K562 (cell line): ENCODE measurements around the gene TNK2. TPM values are rescaled to one million over a fixed set of nuclear protein-coding genes. Genes with fewer than 3 reads are reported as not detected.
A peak's percentile ranks its signal among the peaks of the same experiment; 100 is the strongest.
"Not testable (repeated sequence)": the region's sequence is repeated elsewhere in the genome, so short reads cannot be mapped to it uniquely, and the experiment has no call there.

Experiments
- ATAC-seq: fragments of 200-7000 bp; cut with Tn5 transposase; 3 replicates; pipeline ENCODE4 v1.9.1; 2020; ENCODE audit warnings: moderate library complexity
- BruUV-seq: library from RNA; stranded (reverse); fragments of 400-500 nt; replicated peaks from 2 replicates; lab custom pipeline; 2021; lab: Mats Ljungman, UMichigan
- CTCF ChIA-PET: fragments of 300-600 bp; formaldehyde crosslinking; extraction: SDS; loops from one replicate; lab custom pipeline; 2021; ENCODE audit warnings: low intra/inter-chr PET ratio; lab: Yijun Ruan, JAX
- POLR2A ChIA-PET: fragments of 300-600, 350-650 bp; sonication (Branson Sonifier 250); formaldehyde crosslinking; extraction: SDS; loops from one replicate; lab custom pipeline; 2021; ENCODE audit warnings: antibody characterized with exemption, inconsistent platforms; lab: Yijun Ruan, JAX
- DNase-seq, 4 experiments: peaks; one replicate each; pipeline versions ENCODE4 v3.0.0 to v3.0.0-alpha.2; 2011 to 2018; ENCODE audit warnings: low spot score in 3 of 4, mixed read lengths in 3 of 4; ENCODE audit errors: extremely low read depth in 1 of 4
- FAIRE-seq: peaks from 2 replicates; lab custom pipeline; 2011; peaks lifted over from hg19 to GRCh38; lab: Jason Lieb, UNC
- H2AFZ ChIP-seq: 2 replicates; pipeline ENCODE4 v1.6.0; 2011; ENCODE audit warnings: low read depth, low read length, control low read depth, inconsistent platforms
- H3K27ac ChIP-seq: fragments of 200-600 bp; 3 replicates; pipeline ENCODE4 v1.8.0; 2011; ENCODE audit warnings: low read depth, mild to moderate bottlenecking, control low read depth, inconsistent platforms, low read length, moderate library complexity, mixed read lengths; ENCODE audit errors: extremely low read depth
- H3K27me3 ChIP-seq, 2 experiments: fragments of 300-600 bp in 1 of 2; 2 replicates in 1 of 2; 3 replicates in 1 of 2; pipeline versions ENCODE4 v1.6.0 to v1.8.0; 2011; ENCODE audit warnings: inconsistent platforms in 2 of 2, low read length in 2 of 2, mild to moderate bottlenecking in 1 of 2, mixed read lengths in 1 of 2, moderate library complexity in 1 of 2; ENCODE audit not compliant: control insufficient read depth in 2 of 2, insufficient read depth in 2 of 2
- H3K36me3 ChIP-seq: fragments of 300-600 bp; 3 replicates; pipeline ENCODE4 v1.8.0; 2011; ENCODE audit warnings: mild to moderate bottlenecking, low read length, inconsistent platforms; ENCODE audit not compliant: control insufficient read depth, insufficient read depth
- H3K4me1 ChIP-seq, 2 experiments: fragments of 200-600 bp in 1 of 2; replicated peaks in 1 of 2; 2 replicates in 1 of 2; 3 replicates in 1 of 2; pipeline versions ENCODE4 v1.5.1 to v1.8.0; 2011; ENCODE audit warnings: inconsistent platforms in 2 of 2, low read length in 2 of 2, mild to moderate bottlenecking in 1 of 2, mixed read lengths in 1 of 2, moderate library complexity in 1 of 2; ENCODE audit not compliant: control insufficient read depth in 2 of 2, insufficient read depth in 2 of 2
- H3K4me2 ChIP-seq: 2 replicates; pipeline ENCODE4 v1.6.1; 2011; ENCODE audit warnings: low read length, control low read depth, inconsistent platforms, mixed read lengths; ENCODE audit not compliant: insufficient read depth
- H3K4me3 ChIP-seq: fragments of 200-600 bp; sonication (generic), shearing (Covaris generic); 2 replicates; pipeline ENCODE4 v1.5.1; 2016; ENCODE audit warnings: control low read depth, inconsistent platforms
- H3K79me2 ChIP-seq: fragments of 200-600 bp; 3 replicates; pipeline ENCODE4 v1.8.0; 2011; ENCODE audit warnings: low read length, inconsistent platforms; ENCODE audit not compliant: control insufficient read depth, insufficient read depth
- H3K9ac ChIP-seq, 2 experiments: 2 replicates each; pipeline versions ENCODE4 v1.6.0 to v1.6.1; 2011; ENCODE audit warnings: low read depth in 2 of 2, low read length in 2 of 2, control low read depth in 1 of 2, inconsistent platforms in 1 of 2, mild to moderate bottlenecking in 1 of 2, mixed read lengths in 1 of 2; ENCODE audit not compliant: insufficient read depth in 1 of 2
- H3K9me1 ChIP-seq: one replicate; pipeline ENCODE4 v1.6.0; 2011; ENCODE audit warnings: inconsistent platforms, mild to moderate bottlenecking, low read length, moderate library complexity; ENCODE audit not compliant: control insufficient read depth, insufficient read depth
- H3K9me3 ChIP-seq: replicated peaks from 2 replicates; pipeline ENCODE4 v1.5.1; 2011; ENCODE audit warnings: low read depth, low read length, inconsistent platforms; ENCODE audit not compliant: control insufficient read depth, insufficient read depth
- H4K20me1 ChIP-seq: replicated peaks from 2 replicates; pipeline ENCODE4 v1.6.1; 2011; ENCODE audit warnings: low read length, inconsistent platforms, mixed read lengths; ENCODE audit not compliant: control insufficient read depth, insufficient read depth
- ARID2 ChIP-seq: fragments of 450-650 bp; IDR thresholded peaks from 2 replicates; pipeline ENCODE4 v1.6.1; 2017; ENCODE audit warnings: antibody characterized with exemption, mild to moderate bottlenecking
- BRF1 ChIP-seq: IDR thresholded peaks from 3 replicates; pipeline ENCODE4 v1.6.1; 2011; ENCODE audit warnings: borderline replicate concordance, mild to moderate bottlenecking; ENCODE audit not compliant: insufficient read length; ENCODE audit errors: extremely low read depth
- FOXA3 ChIP-seq, 2 experiments: fragments of 450-650 bp in 1 of 2; sonication (generic) in 1 of 2; formaldehyde crosslinking; IDR thresholded peaks in 1 of 2; conservative IDR thresholded peaks in 1 of 2; 2 replicates each; pipeline versions ENCODE4 v1.4.0 to v1.8.0; 2020 to 2022; ENCODE audit warnings: mild to moderate bottlenecking in 2 of 2, missing genetic modification reagents in 1 of 2
- HSF4 ChIP-seq: fragments of 250-450 bp; sonication (Bioruptor Pico); IDR thresholded peaks from 2 replicates; pipeline ENCODE4 v2.1.2; 2022; ENCODE audit warnings: mild to moderate bottlenecking, moderate library complexity, borderline replicate concordance
- MYNN ChIP-seq, 2 experiments: sonication (generic); formaldehyde crosslinking in 1 of 2; IDR thresholded peaks; 2 replicates each; pipeline versions ENCODE4 v1.5.0 to v1.6.1; 2016 to 2020; ENCODE audit warnings: antibody characterized with exemption in 1 of 2, missing genetic modification reagents in 1 of 2
- NR4A1 ChIP-seq, 2 experiments: fragments of 250-450 bp in 1 of 2; fragments of 450-650 bp in 1 of 2; sonication (Bioruptor Pico) in 1 of 2; IDR thresholded peaks; 2 replicates each; pipeline versions ENCODE4 v1.4.0 to v1.6.1; 2016 to 2020; ENCODE audit warnings: mild to moderate bottlenecking in 2 of 2, missing compliant biosample characterization in 1 of 2, missing genetic modification characterization in 1 of 2, moderate library complexity in 1 of 2
- OTX1 ChIP-seq: fragments of 450-650 bp; formaldehyde crosslinking; IDR thresholded peaks from 2 replicates; pipeline ENCODE4 v1.4.0; 2022; ENCODE audit warnings: mild to moderate bottlenecking
- SMARCA5 ChIP-seq: fragments of 450-650 bp; IDR thresholded peaks from 2 replicates; pipeline ENCODE4 v1.6.1; 2016
- SMC3 ChIP-seq: conservative IDR thresholded peaks from 2 replicates; pipeline ENCODE4 v1.6.1; 2011; ENCODE audit warnings: low read depth, low read length, improper control_type of control experiment; ENCODE audit not compliant: insufficient read depth
- TFAP4 ChIP-seq: sonication (generic); formaldehyde crosslinking; IDR thresholded peaks from 2 replicates; pipeline ENCODE4 v1.8.0; 2022; ENCODE audit warnings: missing genetic modification reagents, mild to moderate bottlenecking, moderate library complexity, borderline replicate concordance
- ZNF232 ChIP-seq: sonication (generic); formaldehyde crosslinking; IDR thresholded peaks from 2 replicates; pipeline ENCODE4 v1.8.0; 2022; ENCODE audit warnings: mild to moderate bottlenecking, missing genetic modification reagents
- ZNF274 ChIP-seq: IDR thresholded peaks from 2 replicates; pipeline ENCODE4 v1.6.1; 2011; ENCODE audit warnings: low read depth, mild to moderate bottlenecking, low read length, moderate library complexity, borderline replicate concordance
- ZNF316 ChIP-seq: fragments of 450-650 bp; IDR thresholded peaks from 2 replicates; pipeline ENCODE4 v1.6.1; 2016
- ZSCAN29 ChIP-seq: fragments of 450-650 bp; IDR thresholded peaks from 2 replicates; pipeline ENCODE4 v1.6.1; 2017
- WGBS: fragments of 100-300 bp; shearing (Covaris generic); methylation state at CpG from one replicate; pipeline ENCODE4 v1.1.6; 2016; ENCODE audit warnings: low coverage, mixed read lengths; ENCODE audit not compliant: insufficient coverage; ENCODE audit errors: missing lambda C conversion rate; 5-methylcytosine and 5-hydroxymethylcytosine counted together
- in situ Hi-C: fragments of 300-500 bp; cut with MboI; formaldehyde crosslinking; loops from 4 replicates; pipeline ENCODE4 v1.15.0; 2018; ENCODE audit warnings: inconsistent platforms, mixed read lengths
- intact Hi-C: fragments of 100-400 bp; cut with micrococcal nuclease; formaldehyde crosslinking; loops from 2 replicates; pipeline ENCODE4 v1.14.2; 2022
- polyA plus RNA-seq, 8 experiments: library from polyadenylated mRNA; depleted of rRNA in 4 of 8; stranded (reverse) in 5 of 8; unstranded in 3 of 8; fragments of >200 nt; fragmentation: Nextera tagmentation in 2 of 8; fragmentation: Illumina TruSeq in 1 of 8; extraction: Ambion mirVana in 2 of 8; extraction: Trizol in 1 of 8; gene quantifications; 2 replicates each; pipeline versions ENCODE4 v1.2.1 to v1.2.3, GENCODE V29; 2011 to 2014; ENCODE audit warnings: inconsistent platforms in 1 of 8, missing spikeins in 1 of 8
- total RNA-seq, 7 experiments: library from RNA; depleted of rRNA in 6 of 7; stranded (reverse); fragments of >200 nt in 6 of 7; fragmentation: Illumina TruSeq in 2 of 7; extraction: Trizol in 2 of 7; gene quantifications; 2 replicates each; pipeline versions ENCODE4 v1.2.1 to v1.2.3, GENCODE V29; 2011 to 2021; ENCODE audit warnings: low replicate concordance in 1 of 7

The TNK2 gene
- total and polyA plus RNA-seq, 9 of the 15 experiments (the other 6 are each of a cell fraction or from before 2014, with no cell fraction given): 0.03 to 33.8 (median 6.5) TPM

GRCh38 chr3:195863121-195864061, 45.0 kb downstream of the TNK2 start (continued):
- TF ChIP-seq TFAP4 (CRISPR knock-in tag) (peak; percentile 77; the same call in 1 of the 2 replicates), OTX1 (no peak), SMARCA5 (no peak), ZSCAN29 (no peak), MYNN (IDR thresholded peaks at IDR 0.05) (no peak; the same call in 1 of the 2 replicates), MYNN (CRISPR knock-in tag; IDR thresholded peaks at IDR 0.05) (no peak), HSF4 (no peak), ZNF232 (no peak), FOXA3 (CRISPR knock-in tag; conservative IDR thresholded peaks at IDR 0.05 in 1 of 2, IDR thresholded peaks at IDR 0.05 in 1 of 2) (no peak), SMC3 (peak; percentile 97), BRF1 (no peak), NR4A1 (CRISPR knock-in tag; IDR thresholded peaks at IDR 0.05) (no peak), NR4A1 (tag; IDR thresholded peaks at IDR 0.05) (no peak), ARID2 (peak; percentile 92), ZNF316 (no peak), ZNF274 (no peak)

GRCh38 chr3:195862318-195862717, 46.0 kb downstream of the TNK2 start:
- H3K9me1 ChIP-seq, H2AFZ ChIP-seq, H3K79me2 ChIP-seq, H3K36me3 ChIP-seq, BruUV-seq, H3K9me3 ChIP-seq, H4K20me1 ChIP-seq, H3K4me2 ChIP-seq, H3K27ac ChIP-seq, DNase-seq, H3K4me3 ChIP-seq, H3K9ac ChIP-seq, in situ Hi-C loops, H3K27me3 ChIP-seq, ATAC-seq, FAIRE-seq: not testable (repeated sequence)
- POLR2A ChIA-PET: interaction anchor here (1.0 kb wide), 1 partner anchor 38 kb away, joined by 3 read pairs; no protein-coding TSS in a partner anchor
- H3K4me1 ChIP-seq: peaks cover 7 to 31% of the 10 kb centered on the region in 2 experiments; a peak in 3 of 5 replicates
- WGBS: 94% methylated on average over 12 of the region's 12 CpGs
- intact Hi-C loops: loop anchor here (2.0 kb wide), 1 partner anchor 24 kb away; no protein-coding TSS in a partner anchor
- CTCF ChIA-PET: interaction anchor here (0.7 to 6.6 kb wide), 3 partner anchors 32 to 1686 kb away, joined by 4 to 59 read pairs (median 22); no protein-coding TSS in a partner anchor
